ELF-1 (cell line): ENCODE measurements around the gene KRTAP4-7.
"Not testable (repeated sequence)": the region's sequence is repeated elsewhere in the genome, so short reads cannot be mapped to it uniquely, and the experiment has no call there.

Source experiments
- DNase-seq: peaks from one replicate; pipeline ENCODE4 v3.0.0-alpha.2; 2016; ENCODE audit warnings: low read depth, low spot score

KRTAP4-7 gene

GRCh38 chr17:41108728-41109386, 24.9 kb downstream of the KRTAP4-7 start:
- DNase-seq: not testable (repeated sequence)

GRCh38 chr17:41111151-41111885, 27.4 kb downstream of the KRTAP4-7 start:
- no peak for DNase-seq

- no peak for DNase-seq
Measured at GRCh38 chr17:41116297-41116696, 32.3 kb downstream of the KRTAP4-7 start.

- DNase-seq: not testable (repeated sequence)
Measured at GRCh38 chr17:41117846-41118386, 34.0 kb downstream of the KRTAP4-7 start, which contains the start of gene KRTAP4-11. Gene KRTAP4-11, minus strand, starts transcription at chr17:41118373. Its CDS starts 58 bp downstream, at chr17:41118315.

- DNase-seq: no peak
Measured at GRCh38 chr17:41118721-41119120, 34.8 kb downstream of the KRTAP4-7 start.

- not testable (repeated sequence) for DNase-seq
Measured at GRCh38 chr17:41119696-41120690, 36.0 kb downstream of the KRTAP4-7 start.

GRCh38 chr17:41121742-41122141, 37.8 kb downstream of the KRTAP4-7 start:
- DNase-seq: no peak

- DNase-seq: not testable (repeated sequence)
Measured at GRCh38 chr17:41123292-41123990, 39.5 kb downstream of the KRTAP4-7 start.

- DNase-seq: not testable (repeated sequence)
Measured at GRCh38 chr17:41123991-41124371, 40.0 kb downstream of the KRTAP4-7 start, which contains the start of gene KRTAP4-12. Gene KRTAP4-12, minus strand, starts transcription at chr17:41124182. Its CDS starts 60 bp downstream, at chr17:41124122.

- no peak for DNase-seq
Measured at GRCh38 chr17:41125064-41125463, 41.1 kb downstream of the KRTAP4-7 start.

- no peak for DNase-seq
Measured at GRCh38 chr17:41126412-41126811, 42.5 kb downstream of the KRTAP4-7 start.

GRCh38 chr17:41127371-41127770, 43.4 kb downstream of the KRTAP4-7 start:
- DNase-seq: no peak

GRCh38 chr17:41131979-41132378, 48.0 kb downstream of the KRTAP4-7 start:
- no peak for DNase-seq

- DNase-seq: no peak
Measured at GRCh38 chr17:41133880-41134735, 50.2 kb downstream of the KRTAP4-7 start.
